GM19328 (cell line): Measurements from ENCODE around the gene GALNT16.
"Not testable (repeated sequence)": the region's sequence is repeated elsewhere in the genome, so short reads cannot be mapped to it uniquely, and the experiment has no call there.

Experiments
- ATAC-seq: cut with Tn5 transposase; IDR thresholded peaks from one replicate; pipeline ENCODE4 v1.9.1; 2021; ENCODE audit warnings: mild to moderate bottlenecking, moderate library complexity; ENCODE audit not compliant: unreplicated experiment

The GALNT16 gene

DNA sequence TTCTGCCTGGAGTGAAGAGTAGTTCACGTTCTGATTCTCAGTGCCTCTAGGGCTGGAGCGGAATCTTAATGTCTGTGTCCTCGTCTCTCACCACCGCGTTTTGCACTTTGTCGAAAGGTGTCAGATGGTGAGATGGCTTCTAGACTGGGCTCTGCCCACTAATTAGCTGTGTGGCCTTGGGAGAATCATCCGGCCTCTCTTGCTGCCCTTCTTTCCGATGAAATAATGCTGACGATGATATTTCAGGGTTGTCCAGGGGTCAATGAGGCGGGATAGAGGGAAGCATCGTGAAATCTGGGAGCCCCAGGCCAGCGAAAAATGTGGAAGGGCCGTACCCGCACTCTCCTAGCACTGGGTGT, 811 bp upstream of the GALNT16 start:
- no peak for ATAC-seq

DNA sequence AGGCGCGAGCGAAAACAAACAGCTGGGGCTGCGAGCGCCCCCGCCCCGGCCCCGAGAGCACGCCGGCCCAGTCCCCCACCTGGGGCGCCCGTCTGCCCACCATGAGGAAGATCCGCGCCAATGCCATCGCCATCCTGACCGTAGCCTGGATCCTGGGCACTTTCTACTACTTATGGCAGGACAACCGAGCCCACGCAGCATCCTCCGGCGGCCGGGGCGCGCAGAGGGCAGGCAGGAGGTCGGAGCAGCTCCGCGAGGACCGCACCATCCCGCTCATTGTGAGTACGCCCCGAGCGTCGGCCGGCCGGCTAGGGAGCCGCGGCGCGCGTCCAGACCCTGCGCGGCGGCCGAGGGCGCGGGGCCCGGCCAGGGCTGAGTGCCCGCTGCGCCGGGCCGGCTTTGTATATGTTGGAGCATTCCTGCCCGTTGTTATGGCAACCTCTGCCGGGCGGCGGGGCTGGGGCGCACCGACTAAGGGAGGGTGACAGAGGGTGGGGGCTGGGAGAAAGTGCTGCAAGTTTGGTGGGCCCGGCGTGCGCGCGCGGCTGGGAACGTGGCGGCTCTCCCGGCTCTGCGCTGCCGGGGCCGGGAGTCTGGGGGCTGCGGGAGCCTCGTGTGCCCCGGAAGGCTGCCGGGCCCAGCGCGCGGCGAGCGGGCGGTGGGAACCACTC, 367 bp downstream of the GALNT16 start:
- ATAC-seq, result no peak

DNA sequence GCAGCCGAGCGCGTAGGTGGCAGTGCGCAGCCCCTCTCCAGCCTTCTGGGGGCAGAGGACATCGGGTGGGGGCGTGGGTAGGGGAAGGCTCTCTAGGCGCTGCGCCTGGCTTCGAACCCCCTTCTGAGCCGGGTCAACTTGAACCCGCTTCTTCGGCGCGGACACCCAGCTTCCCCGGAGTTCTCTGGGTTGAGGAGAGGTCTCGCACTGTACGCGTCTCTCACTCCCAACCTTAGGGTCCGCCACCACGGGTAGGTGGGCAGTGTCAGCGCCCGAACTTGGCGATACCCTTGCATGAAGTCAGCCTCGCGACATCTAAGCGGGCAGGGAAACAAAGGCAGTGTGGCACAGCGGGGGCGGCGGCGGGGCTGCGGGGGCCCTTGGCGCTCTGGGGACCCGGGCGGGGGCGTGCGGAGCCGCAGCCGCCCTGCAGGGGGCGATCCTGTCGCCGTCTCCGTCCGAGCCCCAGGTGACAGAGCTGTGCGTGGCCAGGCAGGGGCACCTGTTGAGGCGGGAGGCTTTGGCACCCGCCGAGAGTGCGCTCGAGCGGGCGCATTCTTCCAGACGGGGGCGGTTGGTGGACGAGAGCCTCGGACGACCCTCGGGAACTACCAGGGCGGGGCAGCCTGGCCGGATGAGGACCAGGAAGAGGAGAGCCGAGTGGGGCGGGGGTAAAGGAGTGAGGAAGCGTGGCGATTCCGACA, 1.1 kb downstream of the GALNT16 start:
- no peak for ATAC-seq

DNA sequence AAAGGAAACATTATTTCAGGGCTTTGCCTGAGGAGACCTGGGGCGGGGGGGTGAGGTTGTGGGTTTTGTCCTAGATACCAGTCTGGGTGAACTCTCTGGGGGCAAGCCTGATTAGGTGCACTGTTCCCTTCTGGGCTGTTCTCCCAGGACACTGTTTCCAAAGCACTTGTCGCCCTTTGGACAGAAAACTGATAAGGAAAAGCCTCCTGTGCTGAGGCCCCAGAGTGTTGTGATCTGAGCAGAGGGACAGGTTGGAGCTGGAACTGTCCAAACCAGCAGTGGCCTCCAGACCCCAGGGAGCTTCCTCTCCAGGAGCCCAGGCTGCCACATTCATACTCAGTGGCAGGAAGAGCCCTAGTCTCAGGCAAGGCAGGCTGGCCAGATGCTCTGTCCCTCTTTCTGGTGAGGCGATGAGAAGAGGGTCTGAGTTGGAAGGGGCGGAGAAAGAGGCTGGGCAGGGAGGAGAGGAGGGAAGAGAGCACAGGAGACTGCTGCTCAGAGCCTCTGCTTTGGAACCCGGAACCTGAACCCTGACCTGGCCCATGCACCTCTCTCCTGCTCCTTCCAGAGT, 1.9 kb downstream of the GALNT16 start:
- no peak for ATAC-seq

DNA sequence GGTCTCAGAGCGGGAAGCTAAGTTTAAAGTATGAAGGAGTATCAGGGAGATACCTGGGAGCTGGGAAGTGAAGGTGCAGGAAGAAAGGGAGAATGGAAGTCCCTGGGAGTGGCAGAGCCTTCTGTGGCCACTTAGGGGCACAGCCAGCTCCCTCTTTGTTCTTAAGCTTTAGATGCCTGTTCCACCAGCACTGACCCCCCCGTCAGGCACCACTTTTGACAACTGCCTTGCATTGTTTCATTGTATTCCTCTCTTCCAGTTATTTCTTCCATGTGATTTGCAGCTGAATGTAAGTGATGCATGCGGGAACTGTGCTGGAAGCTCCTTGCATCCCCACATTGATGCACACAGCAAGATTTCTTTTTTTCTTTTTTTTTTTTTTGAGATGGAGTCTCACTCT, 2.6 kb downstream of the GALNT16 start:
- ATAC-seq, result no peak

DNA sequence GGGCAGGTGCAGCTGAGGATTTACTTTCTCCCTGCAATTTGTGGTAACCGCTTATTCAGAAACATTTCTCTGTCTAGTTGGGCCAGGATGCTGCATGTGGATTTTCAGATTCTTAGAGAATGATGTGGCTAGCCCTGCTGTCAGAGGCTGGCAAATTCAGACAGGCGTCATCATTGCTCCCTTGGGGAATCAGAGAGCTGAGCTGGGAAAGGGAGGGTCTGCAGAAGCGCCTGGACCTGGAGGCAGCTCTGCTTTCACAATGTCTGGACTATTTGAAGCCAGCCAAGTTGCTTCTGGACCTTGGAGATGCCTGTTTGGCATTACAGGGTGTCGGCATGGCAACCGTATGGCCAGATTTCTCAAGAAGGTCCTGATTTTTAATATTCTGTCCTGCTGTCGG, 3.4 kb downstream of the GALNT16 start:
- no peak for ATAC-seq

DNA sequence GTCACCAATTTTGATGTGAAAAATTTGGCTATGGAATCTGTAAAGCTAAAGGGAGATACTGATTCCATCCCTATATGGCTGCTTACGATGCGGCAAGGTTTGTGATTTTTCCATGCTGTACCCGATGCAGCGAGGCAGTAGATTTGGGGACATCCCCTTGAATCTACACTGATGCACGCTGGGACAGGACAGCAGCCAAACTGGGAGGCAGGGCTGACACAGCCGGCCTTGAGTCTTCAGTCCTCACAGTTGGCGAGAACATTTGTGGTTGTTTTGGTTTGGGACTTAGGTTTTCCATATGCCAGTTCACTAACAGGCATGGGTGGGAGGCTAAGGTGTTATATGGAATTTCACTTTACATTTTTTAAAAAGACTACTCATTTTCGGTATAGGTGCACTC, 3.8 kb downstream of the GALNT16 start:
- ATAC-seq, result no peak

DNA sequence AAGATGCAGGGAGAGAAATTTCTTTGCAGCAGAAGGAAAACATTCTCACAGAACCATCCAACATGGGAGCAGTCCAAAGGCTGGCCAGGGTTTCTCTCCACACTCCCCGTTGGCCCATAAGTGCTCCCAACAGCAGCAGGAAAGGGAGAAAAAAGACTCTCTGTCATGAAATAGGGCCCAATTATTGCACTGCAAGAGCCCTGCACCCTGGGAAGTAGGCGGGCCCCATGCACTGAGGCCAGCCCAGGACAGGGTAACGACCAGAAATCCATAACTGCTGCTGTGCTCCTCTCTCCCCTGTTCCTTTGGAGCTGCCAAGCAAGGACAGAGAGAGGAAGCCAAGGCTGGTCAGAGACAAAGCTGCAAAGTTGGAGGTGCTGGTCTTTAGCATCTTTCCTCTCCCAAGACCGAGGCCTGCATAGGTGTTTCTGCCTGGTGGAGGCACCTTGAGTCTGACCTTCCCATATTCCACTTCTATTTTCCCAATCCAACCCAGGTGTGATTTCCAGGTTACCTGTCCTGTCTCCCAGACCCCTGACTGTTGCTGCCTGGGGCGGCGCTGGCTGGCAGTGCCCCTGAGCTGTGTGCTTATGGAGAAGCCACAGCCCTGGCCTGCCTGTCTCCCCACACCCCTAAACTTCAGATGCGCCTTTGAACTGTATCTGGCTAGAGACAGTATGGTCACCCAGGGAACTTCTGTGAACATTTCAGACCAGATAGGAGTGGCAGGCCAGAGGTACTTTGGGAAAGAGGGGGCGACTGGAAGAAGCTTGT, 6.8 kb downstream of the GALNT16 start:
- no peak for ATAC-seq

DNA sequence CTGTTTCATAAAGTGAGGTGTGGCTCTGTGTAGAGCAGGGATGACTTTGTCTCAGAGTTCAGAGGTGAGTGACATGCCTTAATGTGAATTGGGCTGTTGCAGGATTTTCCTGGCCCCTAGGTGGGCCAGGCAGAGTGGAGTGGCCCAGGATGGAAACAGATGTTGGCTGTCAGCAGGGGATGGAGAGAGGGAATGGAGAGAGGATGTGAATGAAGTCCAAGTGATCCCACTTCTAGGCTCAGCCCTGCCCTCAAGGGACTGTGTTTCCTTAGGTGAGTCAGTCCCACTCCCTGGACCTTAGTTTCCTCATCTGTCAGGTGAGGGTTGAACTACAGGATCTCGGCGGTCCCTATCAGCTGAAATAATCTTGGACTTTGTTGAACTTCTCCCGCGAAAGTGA, 7.5 kb downstream of the GALNT16 start:
- ATAC-seq, result no peak

DNA sequence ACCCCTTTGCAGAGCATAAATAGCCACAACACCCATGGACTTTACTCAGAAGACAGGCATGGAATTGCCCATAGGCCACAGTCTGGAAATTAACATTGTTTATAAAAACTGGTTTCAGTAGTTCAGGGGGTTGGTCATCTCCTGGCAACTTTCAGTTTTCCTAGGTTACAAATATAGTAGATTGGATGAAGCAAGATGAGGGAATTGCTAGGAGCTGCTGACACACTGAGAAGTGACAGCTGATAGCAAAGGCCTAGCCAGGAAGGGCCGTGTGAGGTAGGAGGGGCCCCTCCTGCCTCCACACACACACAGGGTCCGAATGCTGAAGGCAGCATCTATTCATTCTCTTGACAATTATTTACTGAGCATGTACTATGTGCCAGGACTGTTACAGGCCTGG, 8.3 kb downstream of the GALNT16 start:
- no peak for ATAC-seq

DNA sequence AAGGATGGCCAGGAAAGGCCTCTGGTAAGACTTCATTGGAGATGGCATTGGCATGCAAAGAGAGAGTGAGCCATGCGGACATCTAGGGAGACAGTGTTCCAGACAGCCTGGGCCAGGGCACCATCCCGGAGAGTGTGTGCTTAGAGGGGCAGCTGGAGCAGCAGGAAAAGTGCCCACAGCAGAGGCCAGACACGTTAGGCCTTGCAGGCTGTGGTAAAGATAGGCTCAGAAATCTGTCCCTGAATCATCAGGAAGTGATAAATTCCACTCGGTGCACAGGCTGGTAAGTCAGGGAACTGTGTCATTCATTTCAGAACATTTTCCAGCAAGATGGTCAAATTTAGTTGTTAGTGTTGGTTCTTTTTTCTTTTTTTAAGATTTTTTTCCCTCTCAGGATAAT, 8.8 kb downstream of the GALNT16 start:
- ATAC-seq, result no peak

DNA sequence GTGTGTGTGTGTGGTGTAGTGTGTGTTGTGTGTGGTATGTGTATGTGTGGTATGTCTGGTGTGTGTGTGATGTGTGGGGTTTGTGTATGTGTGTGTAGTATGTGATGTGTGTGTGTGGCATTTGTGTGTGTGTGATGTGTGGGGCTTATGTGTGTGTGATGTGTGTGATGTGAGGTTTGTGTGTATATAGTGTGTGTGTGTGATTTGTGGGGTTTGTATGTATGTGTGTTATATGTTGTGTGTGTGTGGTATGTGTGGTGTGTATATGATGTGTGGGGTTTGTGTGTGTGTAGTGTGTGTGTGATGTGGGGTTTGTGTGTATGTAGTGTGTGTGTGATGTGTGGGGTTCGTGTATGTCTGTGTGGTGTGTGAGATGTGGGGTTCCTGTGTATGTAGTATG, 9.4 kb downstream of the GALNT16 start:
- no peak for ATAC-seq

DNA sequence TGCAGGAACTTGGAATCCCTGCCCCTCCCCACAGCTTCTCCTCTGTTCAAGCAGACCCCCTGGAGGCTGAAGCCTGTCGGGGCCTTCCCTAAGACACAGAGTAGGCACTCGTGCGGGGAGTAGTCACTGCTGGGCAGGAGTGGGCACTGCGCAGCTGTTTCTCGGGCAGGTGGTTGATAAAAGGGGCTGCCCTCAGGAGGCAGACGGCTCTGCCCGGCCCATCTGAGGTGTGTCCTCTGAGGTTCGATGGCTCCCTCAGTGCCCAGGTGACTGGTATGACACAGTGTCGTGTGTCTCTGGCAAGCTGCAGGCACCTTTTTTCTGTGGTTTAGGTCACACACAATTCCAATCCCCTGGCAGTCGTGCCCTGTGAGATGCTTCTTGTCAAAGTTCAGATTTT, 10.1 kb downstream of the GALNT16 start:
- ATAC-seq, result no peak

DNA sequence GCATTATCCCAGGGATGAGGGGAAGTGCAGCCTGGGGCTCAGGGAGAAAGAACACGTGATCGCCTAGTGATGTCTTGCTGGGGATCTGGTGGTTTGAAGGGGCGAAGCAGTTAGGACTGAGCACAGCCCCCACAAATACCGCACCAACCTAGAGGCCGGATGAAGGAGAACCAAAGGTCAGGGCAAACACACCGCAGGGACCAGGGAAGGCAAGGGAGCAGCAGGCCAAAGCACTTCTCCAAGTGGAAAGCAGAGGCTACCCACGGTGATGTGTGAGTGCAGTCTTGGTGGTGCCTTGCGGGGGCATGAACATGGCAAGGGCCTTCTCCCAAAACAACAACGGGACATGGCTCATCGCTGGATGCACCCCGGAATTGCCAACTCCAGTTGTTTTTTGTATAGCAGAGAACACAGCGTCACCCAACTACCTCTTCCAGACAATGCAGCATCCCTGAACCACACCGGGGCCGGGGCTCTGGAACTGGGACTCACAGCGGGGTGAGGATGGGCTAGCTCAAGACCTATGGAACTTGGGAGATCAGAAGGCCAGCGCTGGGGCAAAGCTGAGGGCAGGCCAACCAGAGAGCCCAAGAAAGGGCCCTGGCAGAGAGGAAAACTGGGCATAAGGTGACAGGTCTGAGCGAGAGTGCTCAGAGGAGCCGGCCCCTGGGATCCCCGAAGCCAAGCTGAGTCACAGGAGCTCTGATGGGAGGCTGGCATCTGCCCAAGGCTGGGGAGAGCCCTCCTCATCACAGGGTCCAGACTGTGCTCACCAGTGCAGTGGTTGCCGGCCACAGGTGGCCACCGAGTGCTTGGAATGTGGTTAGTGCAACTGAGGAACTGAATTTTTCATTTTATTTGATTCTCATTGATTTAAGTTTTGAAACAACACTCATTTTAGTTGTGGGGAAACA, 11.1 kb downstream of the GALNT16 start:
- ATAC-seq, result no peak

DNA sequence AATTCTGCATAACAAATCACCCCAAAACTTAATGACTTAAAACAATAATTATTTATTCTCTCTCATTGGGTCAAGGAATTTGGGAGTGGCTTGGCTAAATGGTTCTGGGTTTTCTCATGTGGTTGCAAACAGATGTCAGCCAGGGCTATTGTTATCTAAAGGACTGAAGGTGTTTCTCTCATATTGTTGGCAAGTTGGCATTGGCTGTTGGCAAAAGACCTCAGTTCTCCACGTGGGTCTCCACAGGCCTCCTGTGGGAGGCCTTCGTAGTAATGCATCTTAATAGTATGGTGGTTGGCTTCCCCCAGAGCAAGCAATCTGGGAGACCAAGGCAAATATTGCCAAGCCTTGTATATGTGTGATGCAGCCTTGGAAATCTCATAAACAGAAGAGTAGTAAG, 14.4 kb downstream of the GALNT16 start:
- no peak for ATAC-seq

DNA sequence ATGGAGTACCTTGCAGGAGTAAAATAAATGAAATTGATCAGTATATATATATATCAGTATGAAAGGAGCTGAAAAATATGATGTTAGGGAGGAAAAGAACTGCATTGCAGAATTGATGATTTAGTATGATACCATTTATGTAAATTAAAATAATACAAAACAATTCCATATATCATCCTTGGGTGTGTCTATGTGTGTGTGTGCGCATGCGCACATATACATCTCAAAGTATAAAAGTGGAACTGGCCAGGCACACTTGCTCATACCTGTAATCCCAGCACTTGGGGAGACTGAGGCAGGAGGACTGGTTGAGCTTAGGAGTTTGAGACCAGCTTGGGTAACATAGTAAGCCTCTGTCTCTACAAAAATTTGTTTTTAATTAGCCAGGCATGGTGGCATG, 15.4 kb downstream of the GALNT16 start:
- ATAC-seq, result no peak

DNA sequence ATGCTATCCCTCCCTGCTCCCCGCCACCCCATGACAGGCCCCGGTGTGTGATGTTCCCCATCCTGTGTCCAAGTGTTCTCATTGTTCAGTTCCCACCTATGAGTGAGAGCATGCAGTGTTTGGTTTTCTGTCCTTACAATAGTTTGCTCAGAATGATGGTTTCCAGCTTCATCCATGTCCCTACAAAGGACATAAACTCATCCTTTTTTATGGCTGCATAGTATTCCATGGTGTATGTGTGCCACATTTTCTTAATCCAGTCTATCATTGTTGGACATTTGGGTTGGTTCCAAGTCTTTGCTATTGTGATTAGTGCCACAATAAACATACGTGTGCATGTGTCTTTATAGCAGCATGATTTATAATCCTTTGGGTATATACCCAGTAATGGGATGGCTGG, 17.4 kb downstream of the GALNT16 start:
- ATAC-seq, result not testable (repeated sequence)

DNA sequence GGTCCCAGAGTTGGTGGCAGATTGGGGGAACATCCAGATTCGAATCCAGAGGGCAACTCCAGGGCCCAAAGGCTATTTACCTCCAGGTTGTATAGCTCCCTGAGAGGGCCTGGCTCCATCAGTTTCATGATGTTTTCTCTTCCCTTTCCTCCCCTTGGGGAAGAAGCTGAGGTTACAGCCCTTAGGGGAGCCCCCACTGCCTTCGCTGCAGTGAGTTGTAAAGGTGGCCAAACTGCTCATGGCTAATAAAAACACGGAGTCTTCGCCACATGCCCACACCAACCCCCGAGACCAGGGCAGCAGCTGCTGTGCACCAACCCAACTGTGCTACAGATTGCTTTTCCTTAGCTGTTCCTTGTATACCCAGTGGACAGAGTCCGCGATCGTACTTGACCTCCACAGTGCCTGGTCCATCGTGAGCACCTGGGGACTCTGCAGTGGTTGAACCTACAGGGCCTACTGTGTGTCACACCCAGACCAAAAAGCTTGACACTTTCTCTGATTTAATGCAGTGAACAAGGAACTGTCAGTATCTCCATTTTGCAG, 20.9 kb downstream of the GALNT16 start:
- ATAC-seq, result no peak

DNA sequence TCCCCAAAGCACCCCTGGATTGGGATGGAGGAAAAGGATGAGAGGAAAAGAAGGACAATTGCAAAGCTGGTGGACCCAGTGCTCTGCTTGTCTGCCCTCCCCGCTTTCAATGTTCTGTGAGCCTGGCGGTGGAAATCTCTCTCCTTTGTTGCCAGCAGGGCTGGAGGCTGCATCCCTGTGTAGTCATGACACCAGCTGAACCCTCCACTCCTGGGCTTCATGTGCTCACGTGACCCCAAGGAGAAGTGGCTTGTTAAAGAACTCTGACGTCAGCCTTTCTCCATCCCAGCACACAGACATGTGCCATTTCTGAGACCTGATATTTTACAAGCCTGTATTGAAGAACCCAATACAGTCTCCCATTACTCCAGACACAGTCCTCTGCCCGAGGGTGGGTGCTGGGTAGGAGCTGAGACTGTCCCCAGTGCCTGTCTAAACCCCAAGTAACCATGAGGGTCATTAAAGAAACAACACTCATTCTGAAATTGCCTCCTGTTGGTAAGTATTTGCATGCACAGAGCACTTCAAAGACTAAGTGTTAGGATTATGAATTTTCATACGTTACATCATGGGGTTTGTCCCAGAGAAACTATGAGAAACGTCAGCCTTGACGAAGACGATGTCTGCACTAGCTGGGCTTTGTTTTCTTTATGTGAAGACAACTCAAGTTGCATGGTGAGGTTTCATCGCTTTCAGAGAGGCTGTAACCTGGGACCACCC, 21.7 kb downstream of the GALNT16 start:
- no peak for ATAC-seq

DNA sequence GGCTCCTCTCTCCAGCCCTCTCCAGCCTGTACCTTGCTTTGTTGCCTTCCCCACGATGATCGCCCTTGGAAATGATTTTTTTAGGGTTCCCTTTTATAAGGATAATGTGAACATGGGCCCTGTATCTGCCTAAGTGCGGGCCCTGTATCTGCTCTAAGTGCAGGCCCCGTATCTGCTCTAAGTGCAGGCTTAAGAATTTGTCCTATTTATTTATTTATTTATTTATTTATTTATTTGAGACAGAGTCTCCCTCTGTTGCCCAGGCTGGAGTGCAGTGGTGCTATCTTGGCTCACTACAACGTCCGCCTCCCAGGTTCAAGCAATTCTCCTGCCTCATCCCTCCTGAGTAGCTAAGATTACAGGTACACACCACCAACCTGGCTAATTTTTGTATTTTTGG, 22.5 kb downstream of the GALNT16 start:
- no peak for ATAC-seq
